GM12875 (cell line): Measurements from ENCODE around the gene CNOT3.

Source experiments
- H3K4me3 ChIP-seq: one replicate; pipeline ENCODE4 v1.5.1; 2011; ENCODE audit warnings: low read depth, low read length, control low read depth
- TF ChIP-seq, protein P1 (sequence below): IDR thresholded peaks from 2 replicates; pipeline ENCODE4 v1.5.1; 2011; ENCODE audit warnings: low read depth, mild to moderate bottlenecking, control low read depth, inconsistent platforms, low read length, moderate library complexity, borderline replicate concordance; ENCODE audit not compliant: insufficient read depth

The CNOT3 gene

DNA sequence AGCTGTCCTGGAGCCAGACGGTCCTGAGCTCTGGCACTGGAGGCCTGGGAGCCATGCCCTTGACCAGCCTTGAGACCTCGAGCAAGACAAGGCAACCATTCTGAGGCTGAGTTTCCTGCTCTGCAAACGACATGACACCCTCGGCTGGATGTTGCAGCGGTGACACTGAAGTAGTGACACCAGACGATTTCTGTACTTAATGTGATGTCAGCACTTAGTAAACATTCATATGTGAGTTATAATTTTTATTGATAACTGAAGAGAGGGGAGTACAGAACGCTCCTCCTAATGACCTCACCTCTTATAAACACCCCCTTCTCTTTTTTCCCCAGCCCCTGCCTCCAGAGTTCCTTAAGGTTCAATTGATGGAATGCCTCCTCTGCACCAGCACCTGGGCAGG is 29.1 kb upstream of the CNOT3 start:
- TF ChIP-seq, protein P1, sequence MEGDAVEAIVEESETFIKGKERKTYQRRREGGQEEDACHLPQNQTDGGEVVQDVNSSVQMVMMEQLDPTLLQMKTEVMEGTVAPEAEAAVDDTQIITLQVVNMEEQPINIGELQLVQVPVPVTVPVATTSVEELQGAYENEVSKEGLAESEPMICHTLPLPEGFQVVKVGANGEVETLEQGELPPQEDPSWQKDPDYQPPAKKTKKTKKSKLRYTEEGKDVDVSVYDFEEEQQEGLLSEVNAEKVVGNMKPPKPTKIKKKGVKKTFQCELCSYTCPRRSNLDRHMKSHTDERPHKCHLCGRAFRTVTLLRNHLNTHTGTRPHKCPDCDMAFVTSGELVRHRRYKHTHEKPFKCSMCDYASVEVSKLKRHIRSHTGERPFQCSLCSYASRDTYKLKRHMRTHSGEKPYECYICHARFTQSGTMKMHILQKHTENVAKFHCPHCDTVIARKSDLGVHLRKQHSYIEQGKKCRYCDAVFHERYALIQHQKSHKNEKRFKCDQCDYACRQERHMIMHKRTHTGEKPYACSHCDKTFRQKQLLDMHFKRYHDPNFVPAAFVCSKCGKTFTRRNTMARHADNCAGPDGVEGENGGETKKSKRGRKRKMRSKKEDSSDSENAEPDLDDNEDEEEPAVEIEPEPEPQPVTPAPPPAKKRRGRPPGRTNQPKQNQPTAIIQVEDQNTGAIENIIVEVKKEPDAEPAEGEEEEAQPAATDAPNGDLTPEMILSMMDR, result no peak

DNA sequence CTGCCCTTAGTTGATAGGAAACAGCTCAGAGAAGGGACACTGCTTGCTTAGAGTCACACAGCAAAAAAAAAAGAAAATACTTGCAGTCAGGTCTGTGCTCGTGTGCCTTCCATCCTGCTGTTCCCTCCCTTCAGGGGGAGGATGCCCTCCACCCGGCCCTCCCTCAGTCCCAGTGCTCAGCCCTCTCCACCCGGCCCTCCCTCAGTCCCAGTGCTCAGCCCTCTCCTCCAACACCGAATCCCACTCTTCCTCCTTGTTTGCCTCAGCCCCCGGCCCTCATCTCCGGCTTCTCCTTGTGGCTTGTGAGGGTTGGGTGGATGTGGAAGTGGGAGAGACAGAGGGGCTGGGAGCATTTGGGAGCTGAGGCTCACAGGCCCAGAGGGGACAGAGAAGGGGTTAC is 27.9 kb upstream of the CNOT3 start:
- TF ChIP-seq, protein P1, result no peak
- H3K4me3 ChIP-seq, result no peak overlapping the region

More for the DNA sequence above, 29.1 kb upstream of the CNOT3 start:
- no peak overlapping the region for H3K4me3 ChIP-seq

DNA sequence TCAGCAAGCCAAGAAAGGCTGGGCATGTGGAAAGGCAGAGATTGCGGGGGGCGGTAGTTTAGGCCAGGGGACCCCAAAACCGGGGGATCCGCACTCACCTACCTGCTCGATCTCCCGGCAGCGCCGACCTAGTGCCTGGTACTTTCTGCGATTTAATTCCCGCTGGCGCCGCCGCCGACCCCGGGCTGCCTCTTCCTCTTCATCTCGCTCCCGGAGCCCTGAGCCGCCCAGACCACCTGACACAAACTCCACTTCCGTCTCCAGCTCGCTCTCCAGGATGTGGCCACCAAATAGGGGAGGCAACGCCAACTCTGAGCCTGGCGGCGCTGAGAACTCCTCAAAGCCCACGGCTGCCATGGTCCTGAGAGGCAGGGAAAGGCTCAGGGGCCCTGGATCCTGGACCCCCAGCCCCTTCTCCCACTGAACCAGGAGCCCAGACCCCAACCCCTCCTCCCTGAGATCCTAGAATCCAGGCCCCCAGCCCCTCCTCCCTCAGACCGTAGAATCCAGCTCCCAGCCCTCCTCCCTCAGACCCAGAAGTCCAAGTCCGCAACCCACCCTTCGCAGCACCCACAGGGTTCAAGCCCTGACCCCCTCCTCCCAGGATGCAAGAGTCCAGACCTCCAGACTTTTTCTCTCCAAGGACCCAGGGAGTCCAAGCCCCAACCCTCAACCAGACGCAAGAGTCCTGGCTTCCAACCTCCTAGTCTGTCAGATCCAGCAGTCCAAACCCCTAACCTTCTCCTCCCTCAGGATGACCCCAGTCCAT is 23.0 kb upstream of the CNOT3 start:
- H3K4me3 ChIP-seq, result peak overlapping the region; percentile 72
- TF ChIP-seq, protein P1, result no peak

DNA sequence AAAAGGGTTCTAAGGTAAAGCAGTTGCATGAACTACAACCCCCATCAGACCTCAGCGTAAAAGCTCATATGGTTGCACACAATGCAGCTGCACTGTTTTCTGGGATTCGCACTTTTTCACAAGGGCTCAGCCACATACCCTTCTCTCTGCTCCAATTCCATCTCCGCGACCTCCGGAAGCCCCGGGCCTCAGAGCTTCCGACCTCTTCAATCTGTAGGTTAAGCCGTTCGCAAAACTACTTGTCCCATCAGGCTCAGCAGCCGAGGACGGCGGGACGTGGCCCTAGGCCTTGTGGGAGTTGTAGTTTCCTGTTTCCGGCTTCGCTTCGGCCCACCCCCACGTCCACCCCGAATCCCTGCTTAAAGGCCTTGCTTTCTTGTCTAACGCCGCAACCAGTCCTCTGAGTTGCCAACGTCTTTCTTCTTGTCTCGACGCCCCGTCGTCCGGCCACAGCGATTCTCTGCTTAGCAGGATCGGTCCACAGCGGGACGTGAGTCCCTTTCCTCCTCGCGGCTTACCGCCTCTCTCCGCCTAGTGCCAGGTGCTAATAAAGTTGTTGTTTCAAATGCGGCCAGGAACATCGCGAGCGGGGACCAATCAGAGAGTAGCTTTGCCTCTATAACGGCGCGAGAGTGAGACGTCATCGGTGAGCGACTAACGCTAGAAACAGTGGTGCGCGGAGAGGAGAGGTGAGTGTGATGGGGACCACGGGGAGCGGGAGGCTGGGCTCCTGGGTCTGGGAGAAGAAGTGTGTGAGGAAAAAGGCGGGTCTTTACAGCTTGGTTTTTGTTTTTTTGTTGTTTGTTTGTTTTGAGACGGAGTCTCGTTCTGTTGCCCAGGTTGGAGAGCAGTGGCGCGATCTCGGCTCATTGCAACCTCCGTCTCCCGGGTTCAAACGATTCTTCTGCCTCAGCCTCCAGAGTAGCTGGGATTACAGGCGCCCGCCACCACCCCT is 22.2 kb upstream of the CNOT3 start, which contains the start of the genes PRPF31 and TFPT:
TSS of gene PRPF31 (plus strand) at position 646 of the 955 bp plus-strand sequence. CDS start 2,525 bp downstream, outside the sequence.
TSS of gene TFPT (minus strand) at position 549 of the 955 bp plus-strand sequence. CDS start at position 161, 388 bp downstream.
- peak within 1 kb of the TSS; percentile 72 for H3K4me3 ChIP-seq
- TF ChIP-seq, protein P1, result no peak

DNA sequence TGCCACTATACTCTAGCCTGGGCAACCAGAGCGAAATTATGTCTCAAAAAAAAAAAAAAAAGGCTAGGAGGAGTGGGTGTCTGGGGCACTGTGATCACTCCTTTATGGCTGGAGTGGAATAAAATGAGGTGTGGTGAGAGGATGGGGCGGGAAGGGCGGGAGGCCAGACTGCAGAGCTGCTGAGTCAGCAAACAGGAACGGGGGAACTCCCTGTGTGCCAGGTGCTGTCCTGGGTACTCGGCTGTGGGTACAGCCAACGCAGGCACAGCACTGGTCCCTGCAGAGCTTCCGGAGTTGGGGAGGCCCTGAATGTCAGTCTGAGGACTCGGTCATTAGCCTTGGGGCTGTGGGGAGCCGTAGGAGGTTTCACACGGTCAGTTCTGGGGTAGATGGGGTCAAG is 16.3 kb upstream of the CNOT3 start:
- TF ChIP-seq, protein P1, result no peak
- H3K4me3 ChIP-seq, result no peak overlapping the region

DNA sequence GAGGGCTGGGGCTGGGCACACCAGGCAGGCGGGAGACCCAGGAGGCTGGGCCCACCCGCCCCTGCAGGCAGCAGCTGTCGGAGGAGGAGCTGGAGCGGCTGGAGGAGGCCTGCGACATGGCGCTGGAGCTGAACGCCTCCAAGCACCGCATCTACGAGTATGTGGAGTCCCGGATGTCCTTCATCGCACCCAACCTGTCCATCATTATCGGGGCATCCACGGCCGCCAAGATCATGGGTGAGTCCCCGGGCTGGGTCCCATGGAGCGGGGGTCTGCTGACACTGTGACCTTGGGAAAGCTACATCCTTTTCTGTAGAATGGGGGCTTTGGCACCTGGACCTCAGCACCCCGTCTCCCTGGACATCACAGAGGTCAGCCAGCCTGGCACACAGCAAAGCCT is 13.9 kb upstream of the CNOT3 start:
- TF ChIP-seq, protein P1, result no peak
- no peak overlapping the region for H3K4me3 ChIP-seq

DNA sequence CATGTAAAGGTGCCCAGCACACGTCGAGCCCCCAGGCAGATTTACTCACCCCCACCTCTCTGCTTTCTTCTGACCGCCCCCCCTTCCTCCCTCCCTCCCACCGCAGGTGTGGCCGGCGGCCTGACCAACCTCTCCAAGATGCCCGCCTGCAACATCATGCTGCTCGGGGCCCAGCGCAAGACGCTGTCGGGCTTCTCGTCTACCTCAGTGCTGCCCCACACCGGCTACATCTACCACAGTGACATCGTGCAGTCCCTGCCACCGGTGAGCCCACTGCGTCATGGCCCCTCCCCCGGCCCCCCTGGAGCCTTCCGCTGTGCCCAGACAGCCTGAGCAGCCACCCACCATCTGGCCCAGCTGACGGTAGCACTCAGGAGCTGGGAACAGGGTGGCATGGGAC is 13.2 kb upstream of the CNOT3 start:
- TF ChIP-seq, protein P1, result no peak
- no peak overlapping the region for H3K4me3 ChIP-seq
